ENCODE measurements around the gene ALG14.

ALG14 gene

GRCh38 chr1:94954263-94955220 is 118.2 kb downstream of the ALG14 start:
- H3K4me3 ChIP-seq (ENCODE audit: low read depth, low read length), result no peak overlapping the region
- peaks cover 7% of the 10 kb centered on the region for H3K4me1 ChIP-seq (ENCODE audit: control insufficient read depth, insufficient read depth, low read length)
- ChIA-PET POLR2A (interaction anchor here (0.6 kb wide), 1 partner anchor 724 kb away, joined by 3 read pairs; no protein-coding TSS in a partner anchor), CTCF (no interaction called here)
- no peak overlapping the region for H3K27ac ChIP-seq (ENCODE audit: extremely low read depth, low read depth, low read length)
- H3K36me3 ChIP-seq (ENCODE audit: control insufficient read depth in 2 of 2, insufficient read depth in 1 of 2, low read length in 2 of 2), result no peaks in the 10 kb centered on the region; a peak in 1 of 3 replicates
- no peaks in the 10 kb centered on the region for H3K9me3 ChIP-seq (ENCODE audit: control insufficient read depth, insufficient read depth, low read depth, low read length)
- TF ChIP-seq ZNF433 (tag by site-specific recombination; IDR thresholded peaks at IDR 0.05; ENCODE audit: low read depth), result no peak
- no peak for TF ChIP-seq ZBTB26 (tag by site-specific recombination; optimal IDR thresholded peaks at IDR 0.05)
- no peak for TF ChIP-seq ZNF621 (tag by site-specific recombination; IDR thresholded peaks at IDR 0.05)

GRCh38 chr1:94953746-94954145 is 119.0 kb downstream of the ALG14 start:
- H3K27ac ChIP-seq (ENCODE audit: extremely low read depth, low read depth, low read length), result no peak overlapping the region
- peaks cover 8% of the 10 kb centered on the region for H3K4me1 ChIP-seq (ENCODE audit: control insufficient read depth, insufficient read depth, low read length)
- no peaks in the 10 kb centered on the region for H3K9me3 ChIP-seq (ENCODE audit: control insufficient read depth, insufficient read depth, low read depth, low read length)
- TF ChIP-seq OVOL3 (tag by site-specific recombination; IDR thresholded peaks at IDR 0.05), result no peak
- TF ChIP-seq ZNF19 (tag by site-specific recombination; IDR thresholded peaks at IDR 0.05; ENCODE audit: low read depth), result no peak
- no peak for TF ChIP-seq ZNF792 (tag by site-specific recombination; IDR thresholded peaks at IDR 0.05)
- TF ChIP-seq ZFP3 (tag by site-specific recombination; IDR thresholded peaks at IDR 0.05; ENCODE audit: low read depth), result no peak
- no peak for TF ChIP-seq ZNF121 (tag by site-specific recombination; IDR thresholded peaks at IDR 0.05)
- TF ChIP-seq KLF8 (tag by site-specific recombination; IDR thresholded peaks at IDR 0.05), result no peak
- no peak overlapping the region for H3K4me3 ChIP-seq (ENCODE audit: low read depth, low read length)
- POLR2A ChIA-PET, result no interaction called here
- CTCF ChIA-PET, result no interaction called here
- H3K36me3 ChIP-seq (ENCODE audit: control insufficient read depth in 2 of 2, insufficient read depth in 1 of 2, low read length in 2 of 2), result no peaks in the 10 kb centered on the region; a peak in 1 of 3 replicates

DNA sequence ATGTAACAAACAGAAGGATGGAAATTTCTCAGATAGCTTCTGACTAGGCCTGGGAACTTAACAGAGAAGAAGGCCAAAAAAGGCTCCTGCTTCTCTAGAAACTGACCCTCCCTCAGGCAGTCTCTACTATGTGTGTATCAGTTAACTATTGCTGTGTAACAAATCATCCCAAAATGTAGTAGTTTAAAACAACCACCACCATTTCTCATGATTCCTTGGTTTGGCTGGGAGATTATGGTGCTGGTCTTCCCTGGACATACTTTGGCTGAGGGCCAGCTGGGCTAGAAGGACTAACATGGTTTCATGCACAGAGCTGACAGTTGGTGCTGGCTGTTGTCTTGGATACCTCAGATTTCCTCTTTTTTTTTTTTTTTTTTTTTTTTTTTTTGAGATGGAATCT is 119.6 kb downstream of the ALG14 start:
- Histone ChIP-seq H3K27ac (ENCODE audit: extremely low read depth, low read depth, low read length) (no peak overlapping the region), H3K9me3 (ENCODE audit: control insufficient read depth, insufficient read depth, low read depth, low read length) (no peaks in the 10 kb centered on the region), H3K4me3 (ENCODE audit: low read depth, low read length) (no peak overlapping the region), H3K4me1 (ENCODE audit: control insufficient read depth, insufficient read depth, low read length) (peaks cover 8% of the 10 kb centered on the region), H3K36me3 (ENCODE audit: control insufficient read depth in 2 of 2, insufficient read depth in 1 of 2, low read length in 2 of 2) (no peaks in the 10 kb centered on the region; a peak in 1 of 3 replicates)
- POLR2A ChIA-PET, result no interaction called here
- CTCF ChIA-PET, result no interaction called here
- no peak for TF ChIP-seq ZNF23 (tag by site-specific recombination; IDR thresholded peaks at IDR 0.05; ENCODE audit: borderline replicate concordance)
- TF ChIP-seq RBAK (tag by site-specific recombination; IDR thresholded peaks at IDR 0.05), result peak; percentile 92
- peak; percentile 43; the same call in 1 of the 2 replicates for TF ChIP-seq TRIM28 (IDR thresholded peaks at IDR 0.05; ENCODE audit: borderline replicate concordance, low read length)

- Histone ChIP-seq H3K36me3 (ENCODE audit: control insufficient read depth in 2 of 2, insufficient read depth in 1 of 2, low read length in 2 of 2) (no peaks in the 10 kb centered on the region; a peak in 1 of 3 replicates), H3K27ac (ENCODE audit: extremely low read depth, low read depth, low read length) (no peak overlapping the region), H3K9me3 (ENCODE audit: control insufficient read depth, insufficient read depth, low read depth, low read length) (no peaks in the 10 kb centered on the region), H3K4me1 (ENCODE audit: control insufficient read depth, insufficient read depth, low read length) (peaks cover 8% of the 10 kb centered on the region), H3K4me3 (ENCODE audit: low read depth, low read length) (no peak overlapping the region)
- CTCF ChIA-PET, result no interaction called here
- POLR2A ChIA-PET, result no interaction called here
- TF ChIP-seq ZSCAN4 (tag by site-specific recombination; IDR thresholded peaks at IDR 0.05) (no peak), ZNF398 (tag by site-specific recombination; IDR thresholded peaks at IDR 0.05) (no peak), KLF9 (tag by site-specific recombination; IDR thresholded peaks at IDR 0.05; ENCODE audit: low read depth) (no peak), ZNF239 (tag by site-specific recombination; IDR thresholded peaks at IDR 0.05) (no peak), ZSCAN5A (tag by site-specific recombination; IDR thresholded peaks at IDR 0.05) (no peak), ZNF768 (tag by site-specific recombination; IDR thresholded peaks at IDR 0.05) (no peak), ZNF423 (tag by site-specific recombination; IDR thresholded peaks at IDR 0.05) (no peak), ZBTB17 (tag by site-specific recombination; IDR thresholded peaks at IDR 0.05) (no peak), KLF1 (tag by site-specific recombination; IDR thresholded peaks at IDR 0.05) (no peak), ZNF830 (tag by site-specific recombination; IDR thresholded peaks at IDR 0.05; ENCODE audit: low read depth) (no peak), ZNF366 (tag by site-specific recombination; conservative IDR thresholded peaks at IDR 0.05) (no peak)
These were observed 120.2 kb downstream of the ALG14 start for GRCh38 chr1:94952539-94952938.

Data from HEK293 (cell line).